GM19351 (cell line): ENCODE measurements around the gene RNF225.
"Not testable (repeated sequence)": the region's sequence is repeated elsewhere in the genome, so short reads cannot be mapped to it uniquely, and the experiment has no call there.

Experiments used
- ATAC-seq: cut with Tn5 transposase; IDR thresholded peaks from one replicate; pipeline ENCODE4 v1.9.1; 2021; ENCODE audit warnings: mild to moderate bottlenecking, moderate library complexity; ENCODE audit not compliant: unreplicated experiment

Gene RNF225

DNA sequence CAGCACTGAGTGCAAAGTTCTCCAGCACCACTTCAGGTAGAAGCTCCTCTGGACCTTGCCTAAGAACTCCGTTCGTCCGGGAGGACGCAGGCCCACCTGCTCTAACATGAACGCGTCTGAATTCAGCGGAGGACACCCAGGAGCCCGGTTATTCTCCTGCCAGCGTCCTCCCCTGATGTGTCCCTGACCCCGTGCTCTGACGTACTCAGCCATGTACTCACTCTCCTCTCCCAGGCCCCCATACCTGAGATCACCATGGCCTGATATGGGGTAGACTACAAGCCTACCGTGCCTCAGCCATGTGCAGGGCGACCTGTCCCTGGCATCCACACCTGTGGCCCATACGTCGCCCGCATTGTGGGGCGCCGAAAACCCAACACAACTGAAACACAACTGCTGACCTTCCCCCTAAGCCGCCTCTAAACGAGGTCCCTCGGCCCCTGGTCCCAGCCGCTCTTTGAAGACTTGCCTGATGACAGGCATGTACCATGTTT is 12.2 kb downstream of the RNF225 start:
- peak; percentile 9 for ATAC-seq

DNA sequence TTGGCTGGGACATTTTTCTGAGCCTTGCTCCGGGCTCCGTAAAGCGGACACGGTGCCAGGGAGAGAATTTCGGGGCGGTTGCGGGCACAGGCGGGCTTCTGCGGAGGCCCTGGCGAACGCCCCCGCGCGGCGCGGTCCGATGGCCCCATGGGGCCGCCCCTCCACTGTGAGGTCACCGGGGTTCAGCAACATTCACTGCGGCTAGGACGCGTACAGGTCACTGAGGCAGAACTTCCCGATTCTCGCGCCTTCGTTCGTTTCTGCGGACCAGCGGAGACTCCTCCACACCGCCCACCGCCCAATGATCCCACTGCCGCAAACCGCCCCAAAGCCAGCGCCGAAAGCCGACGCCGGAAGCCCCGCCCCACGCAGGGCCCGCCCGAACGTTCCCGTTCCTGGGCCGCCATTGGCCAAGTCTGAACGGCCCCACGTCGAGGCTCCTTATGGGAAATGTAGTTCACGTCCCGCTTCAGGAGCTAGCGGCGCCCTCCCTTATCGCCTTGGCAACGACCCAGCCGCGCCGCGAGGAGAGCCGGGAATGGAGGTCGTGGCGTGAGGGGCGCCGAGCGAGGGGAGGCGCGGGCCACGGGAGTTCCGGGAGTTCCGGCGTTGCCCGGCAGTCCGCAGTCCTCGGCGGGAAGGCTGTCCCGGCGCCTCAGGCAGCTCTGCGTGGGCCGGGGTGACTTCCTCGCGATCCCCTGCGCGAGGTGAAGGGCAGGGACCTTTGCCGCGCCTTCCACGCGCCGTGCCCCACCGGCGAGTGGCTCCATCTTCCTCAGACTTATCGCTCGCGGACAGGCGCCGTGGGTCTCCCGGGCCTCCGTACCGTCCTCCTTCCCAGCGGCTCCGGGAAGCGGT is 12.9 kb downstream of the RNF225 start, which contains the start of gene ZNF584:
Gene ZNF584 (plus strand): TSS at position 498 of the 858 bp plus-strand sequence. CDS start 499 bp downstream, outside the sequence.
- ATAC-seq = peak; percentile 88

DNA sequence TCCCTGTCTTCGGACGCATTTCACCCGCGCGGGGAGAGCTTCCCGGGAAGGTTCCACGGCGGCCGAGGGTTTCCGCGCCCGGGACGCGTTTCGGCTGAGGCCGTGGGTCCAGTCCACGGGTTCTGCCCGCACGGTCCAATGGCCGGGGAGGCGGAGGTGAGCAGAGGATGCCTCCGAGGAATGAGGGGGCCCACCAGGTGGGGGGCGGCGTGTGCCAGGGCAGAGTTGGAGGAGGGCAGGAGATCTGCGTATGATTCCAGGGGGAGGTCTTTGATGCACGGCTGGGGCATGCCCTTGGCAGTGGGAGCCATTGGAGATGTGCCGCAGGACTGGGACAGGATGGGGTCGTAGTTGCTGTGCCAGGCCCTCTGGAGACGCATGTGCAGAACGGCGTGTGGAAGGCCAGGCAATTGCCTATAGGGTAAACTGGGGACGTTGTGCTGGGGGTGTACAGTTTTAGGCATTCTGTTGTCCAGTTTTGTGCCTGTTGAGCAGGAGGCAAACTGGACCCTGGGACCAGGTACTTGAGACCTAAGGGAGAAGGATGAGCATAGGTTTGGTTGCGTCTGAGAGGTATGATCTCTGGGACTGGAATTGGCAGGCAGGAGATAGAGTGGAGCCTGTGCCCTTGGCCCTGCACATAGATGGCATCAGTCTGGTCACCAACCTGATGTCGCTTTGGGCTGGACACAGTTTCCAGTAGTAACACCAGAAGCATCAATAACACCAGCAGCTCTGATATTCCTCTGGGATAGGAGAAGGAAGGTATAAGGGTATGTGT is 13.7 kb downstream of the RNF225 start:
- no peak for ATAC-seq

DNA sequence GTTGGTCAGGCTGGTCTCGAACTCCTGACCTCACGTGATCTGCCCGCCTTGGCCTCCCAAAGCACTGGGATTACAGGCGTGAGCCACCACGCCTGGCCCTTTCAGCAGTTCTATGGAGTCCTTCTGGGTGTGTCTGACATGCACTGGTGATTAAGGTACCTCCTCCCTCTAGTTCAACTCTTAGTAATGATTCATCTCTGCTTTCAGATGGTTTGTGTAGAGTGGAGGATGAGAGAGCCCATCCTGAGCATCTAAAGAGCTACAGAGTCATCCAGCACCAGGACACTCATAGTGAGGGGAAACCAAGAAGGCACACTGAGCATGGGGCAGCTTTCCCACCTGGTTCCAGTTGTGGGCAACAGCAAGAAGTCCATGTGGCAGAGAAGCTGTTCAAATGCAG is 21.1 kb downstream of the RNF225 start:
- no peak for ATAC-seq

DNA sequence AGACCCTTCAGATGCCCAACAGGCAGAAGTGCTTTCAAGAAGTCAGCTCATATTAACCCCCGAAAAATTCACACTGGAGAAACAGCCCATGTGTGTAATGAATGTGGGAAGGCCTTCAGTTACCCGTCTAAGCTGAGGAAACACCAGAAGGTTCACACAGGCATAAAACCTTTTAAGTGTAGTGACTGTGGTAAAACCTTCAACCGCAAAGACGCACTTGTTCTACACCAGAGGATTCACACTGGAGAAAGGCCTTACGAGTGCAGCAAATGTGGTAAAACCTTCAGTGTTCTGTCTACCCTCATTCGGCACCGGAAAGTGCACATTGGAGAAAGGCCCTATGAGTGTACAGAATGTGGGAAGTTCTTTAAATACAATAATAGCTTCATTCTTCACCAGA is 21.6 kb downstream of the RNF225 start:
- no peak for ATAC-seq

DNA sequence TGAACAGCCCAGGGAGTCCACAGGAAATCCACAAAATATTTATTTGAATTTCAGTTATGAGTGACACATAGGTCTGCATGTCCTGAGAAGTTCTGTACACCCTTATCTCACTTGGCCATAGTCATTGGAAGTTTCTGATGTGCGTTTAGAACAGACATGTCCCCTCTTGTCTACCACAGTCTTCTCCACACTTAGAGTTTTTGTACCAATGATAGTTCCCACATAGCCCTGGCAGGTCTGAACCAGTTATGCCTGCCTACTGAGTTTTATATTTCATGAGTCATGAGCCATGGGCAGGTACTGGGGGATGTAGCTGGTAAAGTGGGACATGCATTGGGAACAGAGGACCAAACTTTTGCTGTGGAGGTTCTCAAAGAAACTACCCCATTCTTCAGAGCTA is 33.2 kb downstream of the RNF225 start:
- ATAC-seq = no peak

DNA sequence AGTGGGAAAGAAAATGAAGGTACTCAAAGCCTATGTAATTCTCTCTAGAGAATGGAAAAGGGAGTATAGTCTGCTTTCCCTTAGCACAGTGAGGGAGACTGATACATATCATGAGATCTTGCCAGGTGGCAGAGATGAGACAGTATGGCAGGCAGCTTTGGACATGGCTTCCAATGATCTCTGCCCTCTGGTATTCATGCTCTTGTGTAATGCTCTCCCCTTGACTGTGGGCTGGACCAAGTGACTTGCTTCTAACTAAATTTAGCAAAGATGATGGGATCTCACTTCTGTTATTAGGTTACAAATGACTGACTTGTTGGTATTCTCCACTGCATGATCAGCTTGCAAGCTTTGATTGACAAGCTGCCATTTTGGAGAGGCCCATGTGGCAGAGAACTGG is 34.3 kb downstream of the RNF225 start:
- no peak for ATAC-seq

DNA sequence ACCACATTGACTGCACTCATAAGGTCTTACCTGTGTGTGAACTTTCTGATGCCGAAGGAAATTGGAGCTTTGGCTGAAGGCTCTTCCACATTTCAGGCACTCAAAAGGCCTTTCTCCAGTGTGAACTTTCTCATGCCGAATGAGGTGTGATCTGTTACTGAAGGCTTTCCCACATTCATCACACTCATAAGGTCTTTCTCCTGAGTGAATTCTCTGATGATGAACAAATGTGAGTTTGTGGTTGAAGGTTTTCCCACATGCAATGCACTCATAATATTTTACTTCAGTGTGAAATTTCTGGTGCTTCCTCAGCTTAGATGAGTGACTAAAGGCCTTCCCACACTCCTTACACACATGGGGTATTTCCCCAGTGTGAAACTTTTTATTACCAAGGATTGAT is 38.8 kb downstream of the RNF225 start:
- no peak for ATAC-seq

DNA sequence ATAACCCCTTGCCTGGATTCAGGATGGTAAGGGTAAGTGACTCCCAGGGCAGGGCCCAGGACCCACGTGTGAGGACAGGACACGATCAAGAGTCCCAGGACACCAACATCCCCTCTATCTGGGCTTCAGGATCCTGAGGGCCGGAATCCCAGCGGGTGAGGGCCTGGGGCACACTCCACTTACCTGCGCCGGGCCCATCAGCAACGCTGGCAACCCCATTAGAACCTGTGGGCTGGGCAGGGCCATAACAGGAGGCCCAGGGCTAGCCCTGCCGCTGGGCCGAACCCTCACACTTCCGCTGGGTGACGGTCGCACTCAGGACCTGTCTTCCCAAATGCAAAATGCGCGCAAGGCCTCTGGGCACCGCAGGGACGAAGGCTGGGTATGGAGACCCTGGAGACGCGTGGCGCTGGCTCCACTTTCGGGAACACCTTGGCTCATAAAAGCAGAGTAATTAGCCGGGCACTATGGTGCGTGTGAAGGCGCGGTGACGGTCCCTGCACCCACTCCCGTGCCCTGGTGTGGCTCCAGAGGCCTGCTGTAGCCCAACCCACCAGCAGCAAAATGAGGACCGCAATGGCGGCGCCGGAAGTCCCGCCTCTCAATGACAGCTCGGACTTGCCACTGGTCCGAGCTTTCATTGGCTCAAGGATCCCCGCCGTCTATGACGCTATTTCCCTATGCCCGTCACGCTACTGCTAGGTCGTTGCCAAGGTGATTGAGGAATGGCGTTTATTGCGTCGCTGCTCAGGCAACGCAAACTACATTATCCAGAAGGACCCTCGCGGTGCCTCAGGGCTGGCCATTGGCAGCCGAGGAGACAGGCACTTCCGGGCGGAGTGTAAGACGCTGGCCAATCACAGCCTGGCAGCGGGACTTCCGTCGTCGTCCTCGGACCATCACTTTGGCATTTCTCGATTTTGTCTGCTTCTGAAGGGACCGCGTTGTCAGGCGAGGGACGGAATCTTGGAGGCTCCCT is 44.4 kb downstream of the RNF225 start, which contains the start of gene ZNF132:
Gene ZNF132 (minus strand): TSS at position 578 of the 979 bp plus-strand sequence. CDS start 332 bp downstream, at position 246.
- peak; percentile 93 for ATAC-seq

DNA sequence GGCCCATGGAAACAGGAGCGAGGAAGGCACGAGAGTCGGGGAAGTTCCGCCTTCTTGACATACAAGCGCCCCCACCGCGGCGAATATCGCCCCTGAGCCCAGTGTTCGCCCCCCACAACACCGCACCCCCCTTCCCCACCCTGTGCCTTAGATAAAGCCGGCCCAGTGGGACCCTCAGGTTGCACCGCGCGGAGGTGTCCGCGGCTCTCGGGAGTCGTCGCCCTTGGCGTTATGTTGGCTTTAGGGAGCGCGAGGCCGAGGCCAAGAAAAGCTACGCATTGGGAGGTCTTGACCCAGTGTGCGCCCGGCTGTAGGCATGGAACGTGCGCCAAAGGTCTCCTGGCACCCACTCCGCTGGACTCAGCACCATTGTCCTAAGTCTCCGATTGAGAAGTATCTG is 45.1 kb downstream of the RNF225 start:
- no peak for ATAC-seq

DNA sequence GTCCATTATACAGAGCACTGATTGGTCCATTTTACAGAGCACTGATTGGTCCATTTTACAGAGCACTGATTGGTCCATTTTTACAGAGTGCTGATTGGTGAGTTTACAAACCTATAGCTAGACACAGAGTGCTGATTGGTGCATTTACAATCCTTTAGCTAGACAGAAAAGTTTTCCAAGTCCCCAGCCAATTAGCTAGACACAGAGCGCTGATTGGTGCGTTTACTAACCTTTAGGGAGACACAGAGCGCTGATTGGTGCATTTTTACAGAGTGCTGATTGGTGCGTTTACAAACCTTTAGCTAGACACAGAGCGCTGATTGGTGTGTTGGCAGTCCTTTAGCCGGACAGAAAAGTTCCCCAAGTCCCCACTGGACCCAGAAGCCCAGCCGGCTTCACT is 47.5 kb downstream of the RNF225 start:
- ATAC-seq = not testable (repeated sequence)
